Measurements from ENCODE around the gene SLC6A11.

The SLC6A11 gene

GRCh38 chr3:10890665-10891064, 74.6 kb downstream of the SLC6A11 start:
- DNase-seq: no peak

DNA sequence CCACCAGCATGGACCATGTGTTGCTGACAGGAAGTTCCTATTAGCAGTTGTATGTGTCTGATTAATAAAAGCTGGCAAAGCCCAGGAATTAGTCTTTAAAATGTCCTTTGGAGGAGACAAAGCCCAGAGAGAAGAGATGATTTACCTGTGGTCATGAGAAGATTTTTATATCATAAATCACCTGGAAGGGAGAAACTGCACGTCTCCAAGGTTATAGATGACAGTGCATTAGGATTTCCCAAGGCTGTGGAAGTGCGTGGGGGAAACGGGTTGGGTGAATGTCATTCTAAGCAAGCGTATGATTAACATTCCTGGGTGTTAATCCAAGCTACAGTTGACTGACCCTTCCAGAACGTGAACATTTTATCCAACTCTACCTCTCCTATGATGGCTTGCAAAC, 76.6 kb downstream of the SLC6A11 start:
- DNase-seq: no peak

GRCh38 chr3:10901296-10901945, 85.4 kb downstream of the SLC6A11 start:
- DNase-seq: no peak

DNA sequence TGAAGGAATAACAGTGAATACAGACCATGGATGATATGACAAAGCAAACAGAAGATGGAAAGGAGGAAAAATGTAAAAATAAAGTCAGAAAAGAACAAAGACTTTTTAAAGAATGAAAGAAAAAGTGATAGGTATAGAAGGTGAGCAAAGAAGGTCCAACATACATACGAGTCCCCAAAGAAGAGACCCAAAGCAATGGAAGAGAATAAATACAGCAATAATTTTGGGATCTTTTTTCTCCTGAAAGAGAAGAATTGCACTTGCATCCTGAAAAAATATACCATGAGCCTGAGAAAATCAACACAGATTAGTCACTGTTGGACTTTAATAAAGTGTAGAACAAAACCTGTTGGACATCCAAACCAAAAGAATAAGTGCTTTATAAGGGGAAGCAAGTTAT, 91.2 kb downstream of the SLC6A11 start:
- DNase-seq: no peak

DNA sequence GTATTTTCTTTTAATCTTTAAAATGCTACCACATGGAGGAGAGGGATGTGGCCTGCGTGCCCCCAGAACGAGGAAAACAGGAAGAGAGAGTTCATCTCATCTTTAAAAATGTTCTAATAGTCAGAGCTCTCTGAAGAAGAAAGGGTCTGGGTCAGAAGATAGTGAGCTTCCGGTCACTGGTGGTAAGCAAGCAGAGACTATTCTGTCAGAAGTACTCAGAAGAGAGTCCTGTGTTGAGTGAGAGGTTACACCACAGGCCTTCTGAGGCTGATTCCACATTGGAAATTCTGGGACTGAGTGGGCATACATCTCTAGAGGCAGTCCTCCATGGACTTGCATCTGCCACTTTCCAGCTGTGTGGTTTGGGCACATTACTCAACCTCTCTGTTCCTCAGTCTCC, 94.3 kb downstream of the SLC6A11 start:
- DNase-seq: no peak

DNA sequence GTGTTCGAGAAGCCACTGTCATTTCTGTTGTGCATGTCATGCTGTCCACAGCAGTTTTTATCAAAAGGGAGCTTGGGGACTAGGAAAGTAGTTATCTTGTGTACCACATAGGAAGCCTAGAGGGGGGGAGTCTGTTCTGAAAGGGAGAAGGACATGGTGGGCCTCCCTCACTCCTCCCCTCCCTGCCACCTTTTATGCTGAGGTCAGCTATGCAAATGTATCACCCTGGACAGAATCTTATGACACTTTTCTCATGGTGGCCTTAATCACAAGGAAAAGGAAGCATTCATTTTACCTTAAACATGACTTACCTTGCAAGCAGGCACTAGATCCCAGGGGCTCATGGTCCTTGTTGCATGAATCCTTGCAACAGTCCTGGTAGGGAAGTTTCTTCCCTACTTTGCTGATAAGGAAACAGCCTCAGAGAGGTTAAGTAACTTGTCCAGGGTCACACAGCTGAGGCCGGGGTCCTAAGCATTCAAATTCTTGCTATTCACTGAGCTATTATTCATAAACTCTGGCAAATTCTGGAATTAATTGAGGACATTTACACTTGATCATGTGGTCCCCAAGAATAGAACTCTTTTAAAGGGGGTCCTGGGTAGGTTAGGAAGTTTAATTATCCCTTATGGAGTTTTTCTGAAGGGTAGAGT, 95.4 kb downstream of the SLC6A11 start:
- no peak for DNase-seq

DNA sequence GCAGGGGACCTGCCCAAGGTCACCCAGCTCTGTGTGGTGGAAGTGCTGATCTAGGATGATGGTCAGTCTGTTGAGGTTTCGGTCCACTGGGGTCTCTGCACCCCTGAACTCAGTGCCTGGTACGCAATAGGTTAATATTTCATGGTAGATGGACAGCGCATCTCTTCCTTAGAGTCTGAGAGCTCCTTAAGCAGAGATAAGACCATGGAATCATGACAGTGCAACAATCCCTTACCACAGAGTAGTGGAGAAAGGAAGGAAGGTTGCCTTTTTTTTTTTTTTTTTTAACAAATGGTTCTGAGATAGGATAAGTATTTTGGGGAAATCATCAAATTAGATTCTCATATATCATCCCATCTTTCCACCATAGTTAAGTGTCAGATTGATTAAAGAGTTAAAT, 96.8 kb downstream of the SLC6A11 start:
- DNase-seq: no peak

GRCh38 chr3:10915376-10915775, 99.3 kb downstream of the SLC6A11 start:
- no peak for DNase-seq

- DNase-seq: no peak
Observed at GRCh38 chr3:10917176-10917575, 101.1 kb downstream of the SLC6A11 start.

GRCh38 chr3:10918011-10918410, 102.0 kb downstream of the SLC6A11 start:
- no peak for DNase-seq

DNA sequence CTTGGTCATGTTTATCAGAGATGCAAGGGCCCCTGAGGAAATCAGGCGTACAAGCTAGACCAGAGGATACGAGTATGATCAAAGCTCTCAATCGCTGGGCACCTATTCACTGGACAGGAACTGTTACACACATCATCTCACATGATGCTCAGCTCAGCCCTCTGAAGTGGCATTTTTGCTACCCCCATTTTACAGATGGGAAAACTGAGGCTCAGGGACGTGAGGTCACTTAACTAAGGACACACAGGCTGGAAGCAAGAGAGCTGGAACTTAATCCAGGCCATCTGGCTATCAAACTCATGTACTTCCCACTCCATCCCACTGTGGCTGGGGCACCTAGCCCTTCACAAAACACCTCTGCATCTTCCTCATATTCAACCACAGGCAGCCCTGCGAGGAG, 103.6 kb downstream of the SLC6A11 start:
- no peak for DNase-seq

DNA sequence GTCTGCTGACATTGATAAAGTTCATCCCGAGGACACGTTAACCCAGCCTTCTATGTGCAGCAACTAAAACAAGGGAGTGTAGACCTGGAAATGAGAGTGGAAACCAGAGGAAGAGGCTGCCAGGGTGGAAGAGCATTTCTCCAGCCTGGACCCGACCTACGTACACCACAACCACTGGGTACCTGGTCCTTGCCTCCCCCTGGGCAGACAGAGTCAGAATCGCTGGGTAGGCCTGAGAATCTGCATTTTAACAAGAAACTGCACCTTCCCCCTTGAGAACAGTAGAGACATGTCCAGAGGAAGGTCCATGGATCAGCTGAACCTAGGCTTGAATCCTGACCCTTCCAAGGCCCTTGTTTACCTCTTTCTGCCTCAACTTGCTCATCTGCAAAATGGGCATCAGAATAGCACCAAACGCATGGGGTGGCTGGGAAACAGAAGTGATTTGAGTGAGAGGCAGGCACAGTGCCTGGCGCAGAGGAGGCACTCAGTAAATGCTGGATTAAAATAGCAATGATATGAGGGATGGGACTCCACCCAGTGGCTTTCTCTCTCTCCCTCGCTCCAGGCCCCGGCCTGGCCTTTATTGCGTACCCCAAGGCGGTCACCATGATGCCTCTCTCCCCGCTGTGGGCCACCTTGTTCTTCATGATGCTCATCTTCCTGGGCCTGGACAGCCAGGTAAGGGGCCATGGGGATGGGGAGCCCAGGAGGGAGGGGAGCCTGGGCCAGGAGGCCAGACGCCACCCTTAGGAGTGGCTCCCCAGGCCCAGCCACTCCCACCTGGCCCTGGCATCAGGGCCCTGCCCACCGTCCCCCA, 109.6 kb downstream of the SLC6A11 start:
- no peak for DNase-seq

- DNase-seq: no peak
Observed at GRCh38 chr3:10926256-10926810, 110.3 kb downstream of the SLC6A11 start.

- DNase-seq: no peak
Observed at GRCh38 chr3:10926811-10927521, 110.9 kb downstream of the SLC6A11 start.

GRCh38 chr3:10927551-10927950, 111.5 kb downstream of the SLC6A11 start:
- DNase-seq: no peak

DNA sequence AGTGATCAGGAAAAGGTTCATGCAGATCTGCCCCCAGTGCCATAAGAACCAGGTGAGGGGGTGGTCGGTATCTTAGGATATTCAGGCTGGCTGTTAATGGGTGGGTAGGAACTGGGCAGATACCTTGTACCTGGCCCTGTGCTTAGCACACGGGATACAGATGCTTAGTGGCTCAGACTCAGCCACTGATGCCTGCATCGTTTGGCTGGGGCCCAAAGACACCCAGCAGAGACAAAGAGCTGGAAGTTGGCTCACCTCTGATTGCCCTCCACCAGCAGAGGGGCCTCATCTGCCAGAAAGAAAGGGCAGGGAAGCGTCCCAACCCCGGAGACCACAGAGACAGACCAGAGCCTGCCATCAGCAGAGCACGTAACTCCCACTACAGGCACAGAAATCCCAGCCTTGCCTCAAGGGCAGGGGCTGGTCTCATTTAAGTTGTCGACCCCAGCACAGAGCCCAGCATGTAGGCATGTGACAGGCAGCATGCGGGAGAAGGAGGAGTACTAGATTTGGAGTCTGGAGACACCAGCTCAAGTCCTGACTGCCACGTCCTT, 112.5 kb downstream of the SLC6A11 start:
- no peak for DNase-seq

DNA sequence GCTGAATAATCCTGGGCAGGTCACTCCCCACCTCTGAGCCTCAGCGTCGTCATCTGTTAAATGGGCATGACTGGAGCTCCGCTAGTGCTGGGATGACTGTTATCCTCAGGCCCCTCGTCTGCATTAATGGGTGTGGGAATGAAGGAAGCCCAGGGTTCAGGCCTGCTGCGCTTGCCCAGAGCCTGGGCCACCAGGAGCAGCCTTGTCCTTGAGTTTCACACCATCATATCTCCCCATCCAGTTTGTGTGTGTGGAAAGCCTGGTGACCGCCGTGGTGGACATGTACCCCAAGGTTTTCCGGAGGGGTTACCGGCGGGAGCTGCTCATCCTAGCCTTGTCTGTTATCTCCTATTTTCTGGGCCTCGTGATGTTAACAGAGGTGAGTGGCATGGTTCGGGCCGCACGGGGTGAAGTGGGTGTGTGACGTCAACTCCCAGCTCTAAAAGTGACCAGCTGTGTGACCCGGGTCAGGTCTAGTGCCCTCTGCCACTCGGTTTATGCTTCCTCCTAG, 113.0 kb downstream of the SLC6A11 start:
- DNase-seq: no peak

GRCh38 chr3:10929978-10930665, 114.1 kb downstream of the SLC6A11 start:
- no peak for DNase-seq

- DNase-seq: no peak
Observed at GRCh38 chr3:10930666-10931040, 114.6 kb downstream of the SLC6A11 start.

GRCh38 chr3:10932596-10932995, 116.6 kb downstream of the SLC6A11 start:
- no peak for DNase-seq

DNA sequence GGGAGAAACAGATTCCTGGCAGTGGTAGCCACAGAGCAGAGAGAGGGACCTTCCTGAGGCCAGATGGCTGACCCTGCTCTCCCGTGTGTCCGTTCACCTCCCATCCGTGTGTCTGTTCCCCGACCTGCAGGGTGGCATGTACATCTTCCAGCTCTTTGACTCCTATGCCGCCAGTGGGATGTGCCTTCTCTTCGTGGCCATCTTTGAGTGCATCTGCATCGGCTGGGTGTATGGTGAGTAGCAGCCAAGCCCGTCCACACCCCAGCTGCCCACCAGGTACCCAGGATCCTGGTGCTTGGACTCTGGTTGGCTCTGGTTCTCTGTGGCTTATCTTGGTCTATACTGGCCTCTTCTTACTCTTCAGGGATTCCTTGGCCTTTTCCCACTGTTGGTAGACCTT, 117.0 kb downstream of the SLC6A11 start:
- DNase-seq: no peak

GRCh38 chr3:10933470-10933804, 117.4 kb downstream of the SLC6A11 start:
- DNase-seq: no peak

Data from NCI-H146 (cell line).